Measurements from ENCODE around the gene RERE. TPM values are rescaled to one million over a fixed set of nuclear protein-coding genes. Genes with fewer than 3 reads are reported as not detected.
A peak's percentile ranks its signal among the peaks of the same experiment; 100 is the strongest.

RERE gene
- total RNA-seq, 1 donor from 2014 or later: 76.8 TPM

DNA sequence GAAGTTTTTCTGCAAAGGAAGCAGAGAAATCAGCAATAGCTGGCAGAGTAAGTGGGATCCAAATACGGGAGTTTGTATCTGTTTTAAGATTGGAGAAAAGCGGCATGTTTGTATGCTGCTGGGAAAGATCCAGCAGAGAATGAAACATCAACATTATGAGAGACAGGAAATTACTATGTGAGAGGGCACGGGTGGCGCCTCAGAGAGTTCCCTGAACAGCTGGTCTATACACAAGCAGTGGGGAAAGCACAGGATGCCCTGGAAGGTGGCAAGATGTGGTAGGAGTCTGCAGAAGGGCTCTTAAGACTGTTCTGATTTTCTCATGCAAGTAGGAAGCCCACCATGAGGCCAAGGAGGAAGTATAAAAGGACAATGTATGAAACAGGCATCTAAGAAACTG lies 130.4 kb downstream of the RERE start:
- peaks cover 5% of the 10 kb centered on the region for H3K9me3 Mint-ChIP-seq (ENCODE audit: unreplicated experiment)
- peaks cover 28% of the 10 kb centered on the region for H3K4me1 Mint-ChIP-seq (ENCODE audit: unreplicated experiment)
- peaks cover 4% of the 10 kb centered on the region for H3K36me3 Mint-ChIP-seq (ENCODE audit: unreplicated experiment)
- H3K27ac Mint-ChIP-seq (ENCODE audit: unreplicated experiment): peak overlapping the region; percentile 90
- no peak for DNase-seq (ENCODE audit: extremely low spot score, unreplicated experiment)
- peak overlapping the region; percentile 55 for H3K4me3 Mint-ChIP-seq (ENCODE audit: unreplicated experiment)
- TF ChIP-seq, protein P1, sequence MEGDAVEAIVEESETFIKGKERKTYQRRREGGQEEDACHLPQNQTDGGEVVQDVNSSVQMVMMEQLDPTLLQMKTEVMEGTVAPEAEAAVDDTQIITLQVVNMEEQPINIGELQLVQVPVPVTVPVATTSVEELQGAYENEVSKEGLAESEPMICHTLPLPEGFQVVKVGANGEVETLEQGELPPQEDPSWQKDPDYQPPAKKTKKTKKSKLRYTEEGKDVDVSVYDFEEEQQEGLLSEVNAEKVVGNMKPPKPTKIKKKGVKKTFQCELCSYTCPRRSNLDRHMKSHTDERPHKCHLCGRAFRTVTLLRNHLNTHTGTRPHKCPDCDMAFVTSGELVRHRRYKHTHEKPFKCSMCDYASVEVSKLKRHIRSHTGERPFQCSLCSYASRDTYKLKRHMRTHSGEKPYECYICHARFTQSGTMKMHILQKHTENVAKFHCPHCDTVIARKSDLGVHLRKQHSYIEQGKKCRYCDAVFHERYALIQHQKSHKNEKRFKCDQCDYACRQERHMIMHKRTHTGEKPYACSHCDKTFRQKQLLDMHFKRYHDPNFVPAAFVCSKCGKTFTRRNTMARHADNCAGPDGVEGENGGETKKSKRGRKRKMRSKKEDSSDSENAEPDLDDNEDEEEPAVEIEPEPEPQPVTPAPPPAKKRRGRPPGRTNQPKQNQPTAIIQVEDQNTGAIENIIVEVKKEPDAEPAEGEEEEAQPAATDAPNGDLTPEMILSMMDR (IDR thresholded peaks at IDR 0.05): no peak
- H3K27me3 Mint-ChIP-seq (ENCODE audit: unreplicated experiment): no peaks in the 10 kb centered on the region

DNA sequence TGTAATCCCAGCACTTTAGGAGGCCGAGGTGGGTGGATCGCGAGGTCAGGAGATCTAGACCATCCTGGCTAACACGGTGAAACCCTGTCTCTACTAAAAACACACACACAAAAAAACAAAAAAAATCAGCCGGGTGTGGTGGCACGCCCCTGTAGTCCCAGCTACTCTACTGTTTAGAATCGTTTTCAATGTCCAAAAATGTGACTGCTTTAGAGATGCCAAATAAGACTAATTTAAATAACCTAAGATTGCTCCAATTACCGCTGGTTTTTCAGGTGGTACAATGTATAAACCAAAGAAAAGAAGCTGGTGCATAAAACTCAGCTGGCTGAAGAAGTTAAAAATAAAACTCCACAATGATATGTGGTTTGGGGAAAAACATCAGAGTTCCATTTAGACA lies 132.0 kb downstream of the RERE start:
- Mint-ChIP-seq H3K27ac (ENCODE audit: unreplicated experiment) (peak overlapping the region; percentile 34), H3K4me1 (ENCODE audit: unreplicated experiment) (peaks cover 28% of the 10 kb centered on the region), H3K4me3 (ENCODE audit: unreplicated experiment) (no peak overlapping the region), H3K36me3 (ENCODE audit: unreplicated experiment) (peaks cover 4% of the 10 kb centered on the region), H3K9me3 (ENCODE audit: unreplicated experiment) (peaks cover 5% of the 10 kb centered on the region), H3K27me3 (ENCODE audit: unreplicated experiment) (no peaks in the 10 kb centered on the region)
- no peak for DNase-seq (ENCODE audit: extremely low spot score, unreplicated experiment)
- TF ChIP-seq, protein P1 (IDR thresholded peaks at IDR 0.05): no peak

DNA sequence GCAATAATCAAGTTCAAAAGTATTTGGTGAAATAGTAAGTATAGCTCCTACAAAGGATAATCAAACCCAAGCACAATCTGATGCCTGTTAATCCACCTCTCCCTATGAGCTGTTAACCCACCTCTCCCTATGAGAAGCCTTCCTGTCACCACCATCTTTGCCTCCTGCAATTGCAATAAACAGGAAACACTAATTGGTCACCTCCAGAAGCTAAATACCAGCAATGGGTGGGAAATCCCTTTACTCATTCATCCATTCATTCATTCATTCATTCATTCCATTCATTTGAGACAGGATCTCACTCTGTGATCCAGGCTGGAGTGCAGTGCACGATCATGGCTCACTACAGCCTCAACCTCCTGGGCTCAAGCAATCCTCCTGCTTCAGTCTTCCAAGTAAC lies 132.8 kb downstream of the RERE start:
- no peaks in the 10 kb centered on the region for H3K9me3 Mint-ChIP-seq (ENCODE audit: unreplicated experiment)
- H3K36me3 Mint-ChIP-seq (ENCODE audit: unreplicated experiment): no peaks in the 10 kb centered on the region
- H3K4me1 Mint-ChIP-seq (ENCODE audit: unreplicated experiment): peaks cover 27% of the 10 kb centered on the region
- H3K27me3 Mint-ChIP-seq (ENCODE audit: unreplicated experiment): no peaks in the 10 kb centered on the region
- no peak overlapping the region for H3K4me3 Mint-ChIP-seq (ENCODE audit: unreplicated experiment)
- TF ChIP-seq, protein P1 (IDR thresholded peaks at IDR 0.05): no peak
- no peak overlapping the region for H3K27ac Mint-ChIP-seq (ENCODE audit: unreplicated experiment)
- DNase-seq (ENCODE audit: extremely low spot score, unreplicated experiment): no peak

DNA sequence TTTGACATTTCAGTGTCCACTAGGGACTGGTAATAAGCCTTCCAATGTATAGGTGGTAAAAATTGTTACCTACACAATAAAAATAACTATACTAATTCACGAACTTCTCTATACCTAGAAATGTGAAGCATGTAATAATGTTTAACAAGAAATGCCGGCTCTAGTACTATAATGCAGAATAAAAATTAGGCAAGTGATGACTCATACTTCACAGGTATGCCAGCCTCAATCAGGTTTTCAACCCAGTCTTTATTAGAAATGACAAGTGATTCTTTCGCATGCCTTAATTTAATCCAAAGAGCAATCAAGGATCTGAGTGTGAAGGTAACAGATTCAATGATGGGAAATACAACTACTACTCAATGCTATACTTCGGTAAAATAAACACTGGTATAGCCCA lies 134.9 kb downstream of the RERE start:
- TF ChIP-seq, protein P1 (IDR thresholded peaks at IDR 0.05): no peak
- no peak for DNase-seq (ENCODE audit: extremely low spot score, unreplicated experiment)
- Mint-ChIP-seq H3K27me3 (ENCODE audit: unreplicated experiment) (no peaks in the 10 kb centered on the region), H3K36me3 (ENCODE audit: unreplicated experiment) (no peaks in the 10 kb centered on the region), H3K4me1 (ENCODE audit: unreplicated experiment) (peaks cover 28% of the 10 kb centered on the region), H3K9me3 (ENCODE audit: unreplicated experiment) (no peaks in the 10 kb centered on the region), H3K4me3 (ENCODE audit: unreplicated experiment) (no peak overlapping the region), H3K27ac (ENCODE audit: unreplicated experiment) (no peak overlapping the region)

DNA sequence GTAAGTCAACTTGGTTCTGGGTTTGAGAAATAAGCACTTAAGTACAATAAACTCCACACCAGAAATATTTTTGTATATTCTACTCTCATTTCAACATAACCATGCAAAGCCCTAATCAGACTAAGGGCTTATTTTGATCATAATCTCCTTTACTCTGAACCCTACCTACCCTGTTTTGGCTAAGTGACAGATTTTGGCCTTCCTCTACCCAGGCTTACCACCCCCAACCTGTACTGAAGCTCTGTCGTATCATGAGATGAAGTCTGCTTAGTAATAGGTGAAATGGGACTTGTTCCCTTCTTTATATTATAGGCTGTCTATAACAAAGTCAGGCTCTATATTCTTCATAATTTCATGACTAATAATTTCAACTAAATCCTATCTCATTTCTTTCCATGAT lies 135.5 kb downstream of the RERE start:
- H3K4me3 Mint-ChIP-seq (ENCODE audit: unreplicated experiment): no peak overlapping the region
- DNase-seq (ENCODE audit: extremely low spot score, unreplicated experiment): no peak
- no peaks in the 10 kb centered on the region for H3K27me3 Mint-ChIP-seq (ENCODE audit: unreplicated experiment)

More for the DNA sequence above, 135.5 kb downstream of the RERE start:
- Mint-ChIP-seq H3K36me3 (ENCODE audit: unreplicated experiment) (no peaks in the 10 kb centered on the region), H3K4me1 (ENCODE audit: unreplicated experiment) (peaks cover 24% of the 10 kb centered on the region), H3K27ac (ENCODE audit: unreplicated experiment) (no peak overlapping the region), H3K9me3 (ENCODE audit: unreplicated experiment) (no peaks in the 10 kb centered on the region)
- TF ChIP-seq, protein P1 (IDR thresholded peaks at IDR 0.05): no peak
